IMR-90 (cell line): ENCODE data around the gene SALL4. TPM values are rescaled to one million over a fixed set of nuclear protein-coding genes. Genes with fewer than 3 reads are reported as not detected.

Source experiments
- ATAC-seq: fragments of 200-7000 bp; cut with Tn5 transposase; 2 replicates; pipeline ENCODE4 v1.9.1; 2020; ENCODE audit warnings: low read depth, mild to moderate bottlenecking, moderate library complexity
- BruUV-seq: library from RNA; stranded (reverse); fragments of 400-500 nt; replicated peaks from 2 replicates; lab custom pipeline; 2021; lab: Mats Ljungman, UMichigan
- CTCF ChIA-PET: fragments of 300-600 bp; formaldehyde crosslinking; extraction: SDS; loops from one replicate; lab custom pipeline; 2021; ENCODE audit warnings: antibody characterized with exemption; lab: Yijun Ruan, JAX
- POLR2A ChIA-PET: fragments of 300-600 bp; sonication (Branson Sonifier 250); formaldehyde crosslinking; loops from one replicate; lab custom pipeline; 2022; ENCODE audit warnings: antibody characterized with exemption; ENCODE audit not compliant: unreplicated experiment; lab: Charles Lee
- DNase-seq: peaks from one replicate; pipeline ENCODE4 v3.0.0; 2013
- H2AFZ ChIP-seq: replicated peaks from 2 replicates; pipeline ENCODE3; 2013; ENCODE audit warnings: low read length, mild to moderate bottlenecking; ENCODE audit not compliant: poor library complexity
- H2AK5ac ChIP-seq: 2 replicates; pipeline ENCODE4 v1.6.1; 2013; ENCODE audit warnings: low read depth, low read length, inconsistent platforms
- H2AK9ac ChIP-seq: replicated peaks from 2 replicates; pipeline ENCODE3; 2013; ENCODE audit warnings: mild to moderate bottlenecking, low read depth, low read length, moderate library complexity; ENCODE audit not compliant: poor library complexity
- H2BK120ac ChIP-seq: 2 replicates; pipeline ENCODE4 v1.6.1; 2013; ENCODE audit warnings: low read depth, low read length, inconsistent platforms
- H2BK15ac ChIP-seq: 3 replicates; pipeline ENCODE4 v1.6.1; 2013; ENCODE audit warnings: low read depth, low read length, inconsistent platforms
- H2BK20ac ChIP-seq: 2 replicates; pipeline ENCODE4 v1.6.1; 2013; ENCODE audit warnings: low read depth, mild to moderate bottlenecking, inconsistent platforms, low read length, moderate library complexity
- H2BK5ac ChIP-seq: 2 replicates; pipeline ENCODE4 v1.6.1; 2013; ENCODE audit warnings: mild to moderate bottlenecking, low read depth, low read length, inconsistent platforms; ENCODE audit not compliant: poor library complexity, severe bottlenecking
- H3K14ac ChIP-seq: replicated peaks from 2 replicates; pipeline ENCODE4 v1.6.1; 2013; ENCODE audit warnings: low read depth, low read length, inconsistent platforms
- H3K18ac ChIP-seq: 2 replicates; pipeline ENCODE4 v1.6.1; 2013; ENCODE audit warnings: low read depth, low read length, control low read depth
- H3K23ac ChIP-seq: 2 replicates; pipeline ENCODE4 v1.6.1; 2013; ENCODE audit warnings: low read depth, low read length, inconsistent platforms
- H3K27ac ChIP-seq: 2 replicates; pipeline ENCODE4 v1.5.1; 2013; ENCODE audit warnings: mild to moderate bottlenecking, control low read depth, low read length; ENCODE audit not compliant: insufficient read depth
- H3K27me3 ChIP-seq: 2 replicates; pipeline ENCODE4 v1.6.1; 2013; ENCODE audit warnings: low read length; ENCODE audit not compliant: control insufficient read depth, insufficient read depth
- H3K36me3 ChIP-seq: 2 replicates; pipeline ENCODE4 v1.6.1; 2013; ENCODE audit warnings: low read length, mixed read lengths; ENCODE audit not compliant: control insufficient read depth, insufficient read depth
- H3K4ac ChIP-seq: 2 replicates; pipeline ENCODE4 v1.6.1; 2013; ENCODE audit warnings: low read depth, low read length, inconsistent platforms
- H3K4me1 ChIP-seq: 2 replicates; pipeline ENCODE4 v1.6.1; 2013; ENCODE audit warnings: low read length, mixed read lengths; ENCODE audit not compliant: control insufficient read depth, insufficient read depth
- H3K4me2 ChIP-seq: 2 replicates; pipeline ENCODE4 v1.6.1; 2013; ENCODE audit warnings: low read depth, mild to moderate bottlenecking, control low read depth, low read length, moderate library complexity
- H3K4me3 ChIP-seq: 2 replicates; pipeline ENCODE4 v1.5.1; 2013; ENCODE audit warnings: low read depth, mild to moderate bottlenecking, control low read depth, low read length, moderate library complexity; ENCODE audit not compliant: insufficient read depth
- H3K56ac ChIP-seq: 2 replicates; pipeline ENCODE4 v1.6.1; 2013; ENCODE audit warnings: low read length, inconsistent platforms; ENCODE audit not compliant: insufficient read depth; ENCODE audit errors: extremely low read depth
- H3K79me1 ChIP-seq, 2 experiments: 2 replicates each; pipeline ENCODE4 v1.6.1; 2013; ENCODE audit warnings: low read length in 2 of 2, inconsistent platforms in 1 of 2, low read depth in 1 of 2
- H3K9ac ChIP-seq: 2 replicates; pipeline ENCODE4 v1.6.1; 2013; ENCODE audit warnings: low read depth, low read length, control low read depth
- H3K9me1 ChIP-seq: 2 replicates; pipeline ENCODE4 v1.6.1; 2013; ENCODE audit warnings: low read length, inconsistent platforms; ENCODE audit not compliant: insufficient read depth
- H3K9me3 ChIP-seq: 2 replicates; pipeline ENCODE4 v1.6.1; 2013; ENCODE audit warnings: low read length; ENCODE audit not compliant: control insufficient read depth, insufficient read depth
- H4K20me1 ChIP-seq: 2 replicates; pipeline ENCODE4 v1.6.1; 2013; ENCODE audit warnings: low read length, inconsistent platforms; ENCODE audit not compliant: insufficient read depth
- H4K5ac ChIP-seq: 2 replicates; pipeline ENCODE4 v1.6.1; 2013; ENCODE audit warnings: mild to moderate bottlenecking, low read depth, low read length, control low read depth
- H4K8ac ChIP-seq, 2 experiments: 2 replicates each; pipeline ENCODE4 v1.6.1; 2013; ENCODE audit warnings: low read depth in 2 of 2, low read length in 2 of 2, control low read depth in 1 of 2, inconsistent platforms in 1 of 2
- H4K91ac ChIP-seq: 2 replicates; pipeline ENCODE4 v1.6.1; 2013; ENCODE audit warnings: low read depth, low read length, inconsistent platforms; ENCODE audit not compliant: insufficient read depth
- BHLHE40 ChIP-seq: fragments of 150-350 bp; IDR thresholded peaks from 2 replicates; pipeline ENCODE4 v1.6.1; 2016; ENCODE audit warnings: mild to moderate bottlenecking, low read depth, low read length
- CEBPB ChIP-seq: IDR thresholded peaks from 2 replicates; pipeline ENCODE4 v1.6.1; 2012; ENCODE audit warnings: low read depth, low read length, improper control_type of control experiment
- CHD1 ChIP-seq: IDR thresholded peaks from 2 replicates; pipeline ENCODE4 v1.6.1; 2012; ENCODE audit warnings: low read depth, low read length, improper control_type of control experiment
- CTCF ChIP-seq: conservative IDR thresholded peaks from 2 replicates; pipeline ENCODE4 v1.5.1; 2012; ENCODE audit warnings: mild to moderate bottlenecking, low read depth, low read length, improper control_type of control experiment
- ELK1 ChIP-seq: fragments of 150-350 bp; IDR thresholded peaks from 2 replicates; pipeline ENCODE4 v1.6.1; 2016; ENCODE audit warnings: low read depth, mild to moderate bottlenecking, low read length, moderate library complexity, borderline replicate concordance
- FOS ChIP-seq: fragments of 150-350 bp; IDR thresholded peaks from 2 replicates; pipeline ENCODE4 v1.6.1; 2016; ENCODE audit warnings: low read depth, low read length
- MAFK ChIP-seq: IDR thresholded peaks from 2 replicates; pipeline ENCODE4 v1.6.1; 2012; ENCODE audit warnings: low read depth, low read length, improper control_type of control experiment
- MAZ ChIP-seq: IDR thresholded peaks from 2 replicates; pipeline ENCODE4 v1.6.1; 2012; ENCODE audit warnings: low read depth, mild to moderate bottlenecking, low read length, improper control_type of control experiment, moderate library complexity, borderline replicate concordance
- MXI1 ChIP-seq: IDR thresholded peaks from 2 replicates; pipeline ENCODE4 v1.6.1; 2012; ENCODE audit warnings: low read depth, mild to moderate bottlenecking, low read length, moderate library complexity, borderline replicate concordance
- POLR2A ChIP-seq: IDR thresholded peaks from 2 replicates; pipeline ENCODE4 v1.6.1; 2012; ENCODE audit warnings: mild to moderate bottlenecking, low read depth, low read length
- RAD21 ChIP-seq: IDR thresholded peaks from 2 replicates; pipeline ENCODE4 v1.6.1; 2012; ENCODE audit warnings: low read length, improper control_type of control experiment
- RCOR1 ChIP-seq: IDR thresholded peaks from 2 replicates; pipeline ENCODE4 v1.6.1; 2012; ENCODE audit warnings: mild to moderate bottlenecking, low read length, improper control_type of control experiment; ENCODE audit not compliant: insufficient replicate concordance
- RFX5 ChIP-seq: IDR thresholded peaks from 2 replicates; pipeline ENCODE4 v1.8.0; 2012; ENCODE audit warnings: low read depth, mild to moderate bottlenecking, low read length, moderate library complexity
- SMC3 ChIP-seq: fragments of 150-350 bp; IDR thresholded peaks from 2 replicates; pipeline ENCODE4 v1.6.1; 2016; ENCODE audit warnings: low read depth, mild to moderate bottlenecking, antibody characterized with exemption, low read length, moderate library complexity
- USF2 ChIP-seq: fragments of 150-350 bp; IDR thresholded peaks from 2 replicates; pipeline ENCODE4 v1.6.1; 2017; ENCODE audit warnings: mild to moderate bottlenecking, antibody characterized with exemption, low read length, low read depth
- WGBS, 2 experiments: methylation state at CpG; one replicate each; pipeline versions ENCODE4 v1.1.5 to v1.1.7; 2013; ENCODE audit warnings: missing lambda C conversion rate in 2 of 2; ENCODE audit not compliant: insufficient read length in 1 of 2; ENCODE audit errors: extremely low coverage in 2 of 2; 5-methylcytosine and 5-hydroxymethylcytosine counted together
- dilution Hi-C: fragments of 300-500 bp; cut with HindIII; formaldehyde crosslinking; loops from one replicate; pipeline ENCODE4 v1.14.3; 2018; ENCODE audit warnings: low sequenced_read_pairs; ENCODE audit not compliant: unreplicated experiment
- in situ Hi-C: fragments of 300-500 bp; cut with MboI; formaldehyde crosslinking; loops from 3 replicates; pipeline ENCODE4 v1.14.3; 2019; ENCODE audit warnings: low sequenced_read_pairs, inconsistent platforms, mixed read lengths
- intact Hi-C: fragments of 100-400 bp; cut with micrococcal nuclease; formaldehyde crosslinking; loops from 2 replicates; pipeline ENCODE4 v1.10.0; 2022
- polyA plus RNA-seq, 3 experiments: library from polyadenylated mRNA; depleted of rRNA; stranded (reverse); fragments of >200 nt; gene quantifications; 2 replicates each; pipeline ENCODE4 v1.2.3, GENCODE V29; 2012; ENCODE audit warnings: low replicate concordance in 1 of 3
- total RNA-seq: library from RNA; depleted of rRNA; stranded (reverse); fragments of >200 nt; gene quantifications from 2 replicates; pipeline ENCODE4 v1.2.3, GENCODE V29; 2012

Gene SALL4
- total and polyA plus RNA-seq, 2 of the 4 experiments (the other 2 are of a cell fraction) = not detected

- Histone ChIP-seq H3K4me2 (no peak overlapping the region), H3K4ac (no peak overlapping the region), H3K56ac (no peak overlapping the region), H2AFZ (no peak overlapping the region), H3K4me1 (peaks cover 2% of the 10 kb centered on the region; the same call in 1 of the 2 replicates), H2AK9ac (no peak overlapping the region), H3K14ac (no peak overlapping the region), H2BK20ac (no peak overlapping the region), H3K9ac (no peak overlapping the region), H3K79me1 (no peaks in the 10 kb centered on the region), H4K5ac (no peak overlapping the region), H3K9me3 (no peaks in the 10 kb centered on the region), H3K4me3 (no peak overlapping the region), H4K8ac (no peak overlapping the region), H3K36me3 (no peaks in the 10 kb centered on the region), H3K18ac (no peak overlapping the region), H3K23ac (no peak overlapping the region), H2BK5ac (no peak overlapping the region), H3K27me3 (peaks cover 25% of the 10 kb centered on the region), H4K91ac (no peak overlapping the region), H2AK5ac (no peak overlapping the region), H2BK120ac (no peak overlapping the region), H3K27ac (no peak overlapping the region), H3K9me1 (no peaks in the 10 kb centered on the region), H2BK15ac (no peak overlapping the region), H4K20me1 (no peaks in the 10 kb centered on the region)
- dilution Hi-C loops = no loop called here
- ATAC-seq (no peak), DNase-seq (peak; percentile 6)
- 60% methylated on average over 1 of the region's 4 CpGs; no CpG with 5 or more reads in 1 of the 2 experiments for WGBS, 2 experiments
- ChIA-PET CTCF (interaction anchor here (0.6 kb wide), 1 partner anchor 165 kb away, joined by 3 read pairs; no protein-coding TSS in a partner anchor), POLR2A (no interaction called here)
- intact Hi-C loops = loop anchor here (10.0 kb wide), 1 partner anchor 162 kb away; no protein-coding TSS in a partner anchor
- in situ Hi-C loops = loop anchor here (10.0 kb wide), 1 partner anchor 282 kb away; no protein-coding TSS in a partner anchor
- BruUV-seq = no TSS peak
- no peak for TF ChIP-seq CHD1
- TF ChIP-seq SMC3 = no peak
- TF ChIP-seq CEBPB = no peak
- TF ChIP-seq RAD21 = no peak
- TF ChIP-seq FOS = no peak
- no peak for TF ChIP-seq USF2
- TF ChIP-seq BHLHE40 = no peak
- TF ChIP-seq POLR2A = no peak
- no peak for TF ChIP-seq RFX5
- TF ChIP-seq MAZ = no peak
- no peak for TF ChIP-seq MXI1
- TF ChIP-seq MAFK = no peak
- TF ChIP-seq ELK1 = no peak
- TF ChIP-seq CTCF = no peak
- TF ChIP-seq RCOR1 = no peak
Observed at GRCh38 chr20:51803148-51803854, 980 bp upstream of the SALL4 start.
